ENCODE measurements around the gene GNAQ. TPM values are rescaled to one million over a fixed set of nuclear protein-coding genes. Genes with fewer than 3 reads are reported as not detected.

GNAQ gene
- total and polyA plus RNA-seq, 2 of the 13 experiments (the other 11 are each of a cell fraction or from before 2014, with no cell fraction given): 16.5 to 17.7 TPM

- Histone ChIP-seq H4K20me1 (ENCODE audit: insufficient read depth, low read length) (no peaks in the 10 kb centered on the region), H3K27ac (ENCODE audit: extremely low read length, insufficient read depth, low read length) (no peak overlapping the region), H3K9me3 (ENCODE audit: low read length) (no peaks in the 10 kb centered on the region), H2AFZ (ENCODE audit: low read length) (no peak overlapping the region), H3K27me3 (ENCODE audit: control insufficient read depth in 1 of 2, insufficient read depth in 2 of 2, low read length in 2 of 2) (no peaks in the 10 kb centered on the region), H3K9ac (ENCODE audit: insufficient read depth, low read depth, low read length) (no peak overlapping the region), H3K4me3 (replicated peaks in 1 of 3; ENCODE audit: insufficient read depth in 1 of 3, low read depth in 2 of 3, low read length in 3 of 3) (no peak overlapping the region), H3K79me2 (ENCODE audit: insufficient read depth, low read length) (no peaks in the 10 kb centered on the region), H3K36me3 (replicated peaks in 1 of 2; ENCODE audit: control insufficient read depth in 1 of 2, insufficient read depth in 2 of 2, low read length in 2 of 2) (peaks cover 3 to 11% of the 10 kb centered on the region in 2 experiments; a peak in 3 of 5 replicates), H3K4me1 (ENCODE audit: insufficient read depth, low read length) (no peaks in the 10 kb centered on the region), H3K4me2 (ENCODE audit: low read depth, low read length) (no peak overlapping the region)
- CTCF ChIA-PET (ENCODE audit: low intra/inter-chr PET ratio, low total read pairs): no interaction called here
- BruUV-seq (replicated peaks): no TSS peak
- POLR2A ChIA-PET: no interaction called here
- WGBS (ENCODE audit: low lambda C conversion rate): 95% methylated on average over 8 of the region's 8 CpGs
- DNase-seq (ENCODE audit: low spot score) (no peak), ATAC-seq (no peak), FAIRE-seq (no peak)
- TF ChIP-seq ZSCAN25 (CRISPR knock-in tag; IDR thresholded peaks at IDR 0.05) (no peak), ZNF354B (CRISPR knock-in tag; IDR thresholded peaks at IDR 0.05) (no peak), MZF1 (CRISPR knock-in tag; IDR thresholded peaks at IDR 0.05; ENCODE audit: borderline replicate concordance) (no peak), DPF2 (CRISPR knock-in tag; IDR thresholded peaks at IDR 0.05; ENCODE audit: borderline replicate concordance, low read depth) (no peak)
- in situ Hi-C loops (cut with HindIII; ENCODE audit: extremely low pct_ligation_motif_present, low pct_unique_long_range_greater_than_20kb): no loop called here
- intact Hi-C loops (cut with micrococcal nuclease; ENCODE audit: unreplicated experiment): no loop called here
These were observed 299.7 kb downstream of the GNAQ start for GRCh38 chr9:77731930-77732329.

- DNase-seq (ENCODE audit: low spot score) (no peak), ATAC-seq (no peak), FAIRE-seq (no peak)
- in situ Hi-C loops (cut with HindIII; ENCODE audit: extremely low pct_ligation_motif_present, low pct_unique_long_range_greater_than_20kb): no loop called here
- no peaks in the 10 kb centered on the region for H3K79me2 ChIP-seq (ENCODE audit: insufficient read depth, low read length)
- H3K36me3 ChIP-seq (replicated peaks in 1 of 2; ENCODE audit: control insufficient read depth in 1 of 2, insufficient read depth in 2 of 2, low read length in 2 of 2): peaks cover 6 to 17% of the 10 kb centered on the region in 2 experiments; a peak in 4 of 5 replicates
- no peak overlapping the region for H3K9ac ChIP-seq (ENCODE audit: insufficient read depth, low read depth, low read length)
- POLR2A ChIA-PET: no interaction called here
- H3K4me3 ChIP-seq (replicated peaks in 1 of 3; ENCODE audit: insufficient read depth in 1 of 3, low read depth in 2 of 3, low read length in 3 of 3): no peak overlapping the region
- intact Hi-C loops (cut with micrococcal nuclease; ENCODE audit: unreplicated experiment): no loop called here
- no peak overlapping the region for H2AFZ ChIP-seq (ENCODE audit: low read length)
- WGBS (ENCODE audit: low lambda C conversion rate): 100% methylated on average over 4 of the region's 5 CpGs
- BruUV-seq (replicated peaks): no TSS peak
- no peaks in the 10 kb centered on the region for H3K27me3 ChIP-seq (ENCODE audit: control insufficient read depth in 1 of 2, insufficient read depth in 2 of 2, low read length in 2 of 2)
- H3K9me3 ChIP-seq (ENCODE audit: low read length): no peaks in the 10 kb centered on the region
- no peaks in the 10 kb centered on the region for H3K4me1 ChIP-seq (ENCODE audit: insufficient read depth, low read length)
- no peak overlapping the region for H3K27ac ChIP-seq (ENCODE audit: extremely low read length, insufficient read depth, low read length)
- H3K4me2 ChIP-seq (ENCODE audit: low read depth, low read length): no peak overlapping the region
- CTCF ChIA-PET (ENCODE audit: low intra/inter-chr PET ratio, low total read pairs): no interaction called here
- no peaks in the 10 kb centered on the region for H4K20me1 ChIP-seq (ENCODE audit: insufficient read depth, low read length)
- TF ChIP-seq ZNF569 (CRISPR knock-in tag; IDR thresholded peaks at IDR 0.05; ENCODE audit: borderline replicate concordance) (no peak), DPF2 (CRISPR knock-in tag; IDR thresholded peaks at IDR 0.05; ENCODE audit: borderline replicate concordance, low read depth) (no peak), AKNA (CRISPR knock-in tag; IDR thresholded peaks at IDR 0.05; ENCODE audit: borderline replicate concordance) (no peak), MBNL3 (CRISPR knock-in tag; conservative IDR thresholded peaks at IDR 0.05) (no peak), ZNF557 (CRISPR knock-in tag; IDR thresholded peaks at IDR 0.05) (no peak), ZNF12 (CRISPR knock-in tag; IDR thresholded peaks at IDR 0.05) (no peak), ZNF329 (CRISPR knock-in tag; IDR thresholded peaks at IDR 0.05; ENCODE audit: low read depth) (no peak), TCF7 (IDR thresholded peaks at IDR 0.05; ENCODE audit: low read depth) (no peak), BRF2 (CRISPR knock-in tag; IDR thresholded peaks at IDR 0.05) (no peak), PHB2 (IDR thresholded peaks at IDR 0.05; ENCODE audit: partially characterized antibody) (no peak)
These were observed 300.5 kb downstream of the GNAQ start for GRCh38 chr9:77731008-77731698.

Data from HepG2 (cell line).